Skeletal muscle satellite cell (primary cell): Measurements from ENCODE around the gene PDZD2.

Source experiments
- H3K27me3 ChIP-seq: 2 replicates; pipeline ENCODE4 v1.7.0; 2013; ENCODE audit warnings: low read length; ENCODE audit not compliant: control insufficient read depth, insufficient read depth
- H3K36me3 ChIP-seq: 2 replicates; pipeline ENCODE4 v1.7.0; 2013; ENCODE audit warnings: mild to moderate bottlenecking, control low read depth, low read length; ENCODE audit not compliant: insufficient read depth
- H3K4me1 ChIP-seq: 2 replicates; pipeline ENCODE4 v1.7.0; 2013; ENCODE audit warnings: low read length; ENCODE audit not compliant: control insufficient read depth, insufficient read depth
- H3K4me2 ChIP-seq: 2 replicates; pipeline ENCODE4 v1.7.0; 2013; ENCODE audit warnings: mild to moderate bottlenecking, low read length
- H3K4me3 ChIP-seq: 2 replicates; pipeline ENCODE4 v1.7.0; 2013; ENCODE audit warnings: low read length
- H3K9ac ChIP-seq: 2 replicates; pipeline ENCODE4 v1.7.0; 2013; ENCODE audit warnings: mild to moderate bottlenecking, low read depth, low read length, moderate library complexity
- H3K9me3 ChIP-seq: replicated peaks from 2 replicates; pipeline ENCODE4 v1.7.0; 2013; ENCODE audit warnings: mild to moderate bottlenecking, control low read depth, low read length

PDZD2 gene

GRCh38 chr5:32042551-32042961 lies 403.6 kb downstream of the PDZD2 start:
- Histone ChIP-seq H3K36me3 (no peaks in the 10 kb centered on the region), H3K9me3 (no peaks in the 10 kb centered on the region), H3K4me2 (no peak overlapping the region), H3K9ac (no peak overlapping the region), H3K4me1 (peaks cover 13% of the 10 kb centered on the region), H3K27me3 (peaks cover 17% of the 10 kb centered on the region), H3K4me3 (no peak overlapping the region)

GRCh38 chr5:32043105-32043504 lies 404.2 kb downstream of the PDZD2 start:
- H3K27me3 ChIP-seq = peaks cover 21% of the 10 kb centered on the region
- no peak overlapping the region for H3K9ac ChIP-seq
- H3K36me3 ChIP-seq = no peaks in the 10 kb centered on the region
- no peaks in the 10 kb centered on the region for H3K9me3 ChIP-seq
- no peak overlapping the region for H3K4me3 ChIP-seq
- H3K4me2 ChIP-seq = no peak overlapping the region
- peaks cover 13% of the 10 kb centered on the region for H3K4me1 ChIP-seq

DNA sequence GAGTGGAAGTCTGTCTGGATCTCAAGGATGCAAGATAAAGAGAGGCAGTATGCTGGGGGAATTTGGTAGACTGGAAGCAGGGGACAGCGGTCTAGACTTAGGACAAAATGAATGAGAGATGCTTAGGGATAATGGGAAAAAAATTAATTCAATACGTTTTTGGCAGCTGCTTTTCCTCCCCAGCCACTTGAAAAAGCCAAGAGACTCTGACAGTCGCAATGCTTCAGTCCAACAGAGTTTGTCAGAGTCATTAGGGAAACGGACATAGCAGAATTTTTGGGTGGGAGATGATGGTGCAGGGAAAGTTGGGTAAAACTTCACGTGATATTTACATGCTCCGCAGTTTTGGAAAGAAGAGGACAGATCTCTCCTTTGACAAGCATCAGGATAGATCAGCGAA lies 405.5 kb downstream of the PDZD2 start:
- Histone ChIP-seq H3K4me1 (peaks cover 13% of the 10 kb centered on the region), H3K4me3 (no peak overlapping the region), H3K36me3 (no peaks in the 10 kb centered on the region), H3K4me2 (peak overlapping the region; percentile 43), H3K9me3 (no peaks in the 10 kb centered on the region), H3K9ac (no peak overlapping the region), H3K27me3 (peaks cover 34% of the 10 kb centered on the region)

GRCh38 chr5:32044939-32045338 lies 406.0 kb downstream of the PDZD2 start:
- Histone ChIP-seq H3K9ac (no peak overlapping the region), H3K36me3 (no peaks in the 10 kb centered on the region), H3K4me2 (peak overlapping the region; percentile 53), H3K4me3 (no peak overlapping the region), H3K9me3 (no peaks in the 10 kb centered on the region), H3K4me1 (peaks cover 13% of the 10 kb centered on the region), H3K27me3 (peaks cover 38% of the 10 kb centered on the region)

- H3K9me3 ChIP-seq = no peaks in the 10 kb centered on the region
- H3K4me1 ChIP-seq = peaks cover 13% of the 10 kb centered on the region
- H3K27me3 ChIP-seq = peaks cover 47% of the 10 kb centered on the region
- H3K9ac ChIP-seq = no peak overlapping the region
- H3K4me2 ChIP-seq = no peak overlapping the region
- no peak overlapping the region for H3K4me3 ChIP-seq
- no peaks in the 10 kb centered on the region for H3K36me3 ChIP-seq
Observed at GRCh38 chr5:32047056-32047455, 408.1 kb downstream of the PDZD2 start.

- H3K4me2 ChIP-seq = no peak overlapping the region
- H3K27me3 ChIP-seq = peaks cover 59% of the 10 kb centered on the region
Observed at GRCh38 chr5:32051796-32052195, 412.9 kb downstream of the PDZD2 start.

GRCh38 chr5:32055891-32056866 lies 417.2 kb downstream of the PDZD2 start:
- H3K4me3 ChIP-seq = no peak overlapping the region
- H3K27me3 ChIP-seq = peaks cover 53% of the 10 kb centered on the region
- no peaks in the 10 kb centered on the region for H3K4me1 ChIP-seq
- H3K9ac ChIP-seq = no peak overlapping the region
- no peaks in the 10 kb centered on the region for H3K36me3 ChIP-seq
- no peaks in the 10 kb centered on the region for H3K9me3 ChIP-seq
- no peak overlapping the region for H3K4me2 ChIP-seq

More at GRCh38 chr5:32051796-32052195, 412.9 kb downstream of the PDZD2 start:
- no peak overlapping the region for H3K9ac ChIP-seq
- no peaks in the 10 kb centered on the region for H3K36me3 ChIP-seq
- no peaks in the 10 kb centered on the region for H3K9me3 ChIP-seq
- no peaks in the 10 kb centered on the region for H3K4me1 ChIP-seq
- no peak overlapping the region for H3K4me3 ChIP-seq

DNA sequence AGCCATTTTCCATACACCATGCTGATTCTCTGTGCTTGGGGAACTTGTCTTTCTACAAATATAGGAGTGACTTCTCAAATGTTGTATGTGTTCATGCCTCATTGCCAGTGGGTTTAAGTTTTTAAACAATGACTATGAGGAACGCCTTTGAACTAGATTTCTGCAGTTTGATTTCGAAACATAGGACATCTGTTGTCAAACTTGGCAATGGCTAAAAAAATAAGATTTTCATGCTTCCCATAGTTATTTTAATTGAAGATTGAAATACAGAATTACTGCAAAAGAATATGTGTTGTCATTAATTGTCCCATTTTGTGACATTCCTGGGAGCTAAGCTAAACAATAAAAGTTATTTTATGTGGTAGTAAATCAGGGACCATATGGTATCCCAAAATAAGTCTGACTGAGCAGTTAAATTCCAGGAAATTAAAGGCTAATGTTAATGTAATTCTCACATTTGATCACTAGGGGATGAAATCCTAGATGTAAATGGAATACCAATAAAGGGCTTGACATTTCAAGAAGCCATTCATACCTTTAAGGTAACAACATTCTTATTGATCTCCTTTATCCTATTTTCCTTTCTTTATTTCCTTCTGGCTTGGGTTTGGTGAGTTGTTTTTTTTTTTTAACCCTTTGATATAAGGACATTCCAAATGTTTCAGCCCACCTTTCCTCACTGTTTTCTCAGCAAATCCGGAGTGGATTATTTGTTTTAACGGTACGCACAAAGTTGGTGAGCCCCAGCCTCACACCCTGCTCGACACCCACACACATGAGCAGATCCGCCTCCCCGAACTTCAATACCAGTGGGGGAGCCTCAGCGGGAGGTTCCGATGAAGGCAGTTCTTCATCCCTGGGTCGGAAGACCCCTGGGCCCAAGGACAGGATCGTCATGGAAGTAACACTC lies 418.5 kb downstream of the PDZD2 start:
- H3K4me2 ChIP-seq = no peak overlapping the region
- H3K36me3 ChIP-seq = no peaks in the 10 kb centered on the region
- no peak overlapping the region for H3K9ac ChIP-seq
- H3K27me3 ChIP-seq = peaks cover 46% of the 10 kb centered on the region
- no peak overlapping the region for H3K4me3 ChIP-seq
- no peaks in the 10 kb centered on the region for H3K9me3 ChIP-seq
- H3K4me1 ChIP-seq = no peaks in the 10 kb centered on the region

DNA sequence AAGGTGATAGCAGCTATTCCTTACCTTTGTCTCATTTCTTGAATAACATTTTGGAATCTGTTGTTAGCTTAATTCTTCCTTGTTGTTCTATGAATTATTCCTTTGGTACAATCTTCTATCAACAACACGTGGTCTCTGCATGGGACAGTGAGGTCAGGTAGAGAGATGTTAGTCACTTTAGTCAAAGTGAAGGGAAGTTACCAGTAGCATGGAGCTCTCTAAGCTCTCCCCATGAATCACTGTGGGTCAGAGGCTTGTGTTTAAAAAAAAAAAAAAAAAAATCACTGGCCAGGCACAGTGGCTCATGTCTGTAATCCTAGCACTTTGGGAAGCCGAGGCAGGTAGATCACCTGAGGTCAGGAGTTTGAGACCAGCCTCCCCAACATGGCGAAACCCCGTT lies 419.2 kb downstream of the PDZD2 start:
- no peaks in the 10 kb centered on the region for H3K4me1 ChIP-seq
- no peak overlapping the region for H3K9ac ChIP-seq
- no peaks in the 10 kb centered on the region for H3K36me3 ChIP-seq
- no peak overlapping the region for H3K4me3 ChIP-seq
- peaks cover 40% of the 10 kb centered on the region for H3K27me3 ChIP-seq
- no peaks in the 10 kb centered on the region for H3K9me3 ChIP-seq
- no peak overlapping the region for H3K4me2 ChIP-seq

- H3K9ac ChIP-seq = no peak overlapping the region
Observed at GRCh38 chr5:32058997-32059396, 420.1 kb downstream of the PDZD2 start.

GRCh38 chr5:32059761-32060530 lies 421.0 kb downstream of the PDZD2 start:
- no peaks in the 10 kb centered on the region for H3K9me3 ChIP-seq
- H3K4me2 ChIP-seq = no peak overlapping the region
- no peaks in the 10 kb centered on the region for H3K36me3 ChIP-seq
- no peak overlapping the region for H3K4me3 ChIP-seq
- H3K9ac ChIP-seq = no peak overlapping the region
- H3K27me3 ChIP-seq = peaks cover 38% of the 10 kb centered on the region
- no peaks in the 10 kb centered on the region for H3K4me1 ChIP-seq

More at GRCh38 chr5:32058997-32059396, 420.1 kb downstream of the PDZD2 start:
- no peaks in the 10 kb centered on the region for H3K9me3 ChIP-seq
- no peak overlapping the region for H3K4me2 ChIP-seq
- peaks cover 38% of the 10 kb centered on the region for H3K27me3 ChIP-seq
- no peak overlapping the region for H3K4me3 ChIP-seq
- H3K4me1 ChIP-seq = no peaks in the 10 kb centered on the region
- no peaks in the 10 kb centered on the region for H3K36me3 ChIP-seq
